ENCODE measurements around the gene ZDHHC17. TPM values are rescaled to one million over a fixed set of nuclear protein-coding genes. Genes with fewer than 3 reads are reported as not detected.

ZDHHC17 gene
- total and polyA plus RNA-seq, 2 of the 13 experiments (the other 11 are each of a cell fraction or from before 2014, with no cell fraction given): 36.7 to 38.5 TPM

- TF ChIP-seq ZNF644 (CRISPR knock-in tag; IDR thresholded peaks at IDR 0.05; ENCODE audit: low read depth): no peak
- no peak for TF ChIP-seq TFDP2 (CRISPR knock-in tag; IDR thresholded peaks at IDR 0.05)
- no peak for TF ChIP-seq MLX (CRISPR knock-in tag; IDR thresholded peaks at IDR 0.05)
- no peak for TF ChIP-seq DMTF1 (CRISPR knock-in tag; IDR thresholded peaks at IDR 0.05)
Measured at GRCh38 chr12:76781321-76781720, 17.4 kb downstream of the ZDHHC17 start (continued).

- no peak for FAIRE-seq
- no peaks in the 10 kb centered on the region for H3K9me3 ChIP-seq (ENCODE audit: low read length)
- H3K4me2 ChIP-seq (ENCODE audit: low read depth, low read length): no peak overlapping the region
- H3K79me2 ChIP-seq (ENCODE audit: insufficient read depth, low read length): peaks cover 62% of the 10 kb centered on the region
- WGBS (ENCODE audit: low lambda C conversion rate): 90% methylated on average over 2 of the region's 2 CpGs
- ATAC-seq: no peak
- TF ChIP-seq CBX1 (IDR thresholded peaks at IDR 0.05; ENCODE audit: low read depth) (no peak), TCF7L2 (IDR thresholded peaks at IDR 0.05; ENCODE audit: low read depth, low read length) (no peak), PRDM10 (CRISPR knock-in tag; IDR thresholded peaks at IDR 0.05; ENCODE audit: low read depth) (no peak), REPIN1 (CRISPR knock-in tag; IDR thresholded peaks at IDR 0.05; ENCODE audit: borderline replicate concordance, low read depth) (no peak), ZNF12 (CRISPR knock-in tag; IDR thresholded peaks at IDR 0.05) (no peak), ARHGAP35 (CRISPR knock-in tag; IDR thresholded peaks at IDR 0.05; ENCODE audit: borderline replicate concordance) (no peak), TBL1XR1 (IDR thresholded peaks at IDR 0.05; ENCODE audit: borderline replicate concordance, low read length, partially characterized antibody) (no peak), MTF1 (CRISPR knock-in tag; IDR thresholded peaks at IDR 0.05) (no peak)
- no peak overlapping the region for H3K27ac ChIP-seq (ENCODE audit: extremely low read length, insufficient read depth, low read length)
- H3K27me3 ChIP-seq (ENCODE audit: control insufficient read depth in 1 of 2, insufficient read depth in 2 of 2, low read length in 2 of 2): no peaks in the 10 kb centered on the region
- BruUV-seq (replicated peaks): no TSS peak
- intact Hi-C loops (cut with micrococcal nuclease; ENCODE audit: unreplicated experiment) (no loop called here), in situ Hi-C loops (cut with HindIII; ENCODE audit: extremely low pct_ligation_motif_present, low pct_unique_long_range_greater_than_20kb) (no loop called here)
- ChIA-PET POLR2A (no interaction called here), CTCF (ENCODE audit: low intra/inter-chr PET ratio, low total read pairs) (no interaction called here)
- peak; percentile 7 for DNase-seq (ENCODE audit: low spot score)
- no peak overlapping the region for H2AFZ ChIP-seq (ENCODE audit: low read length)
- no peaks in the 10 kb centered on the region for H3K36me3 ChIP-seq (replicated peaks in 1 of 2; ENCODE audit: control insufficient read depth in 1 of 2, insufficient read depth in 2 of 2, low read length in 2 of 2)
- H3K4me1 ChIP-seq (ENCODE audit: insufficient read depth, low read length): peaks cover 18% of the 10 kb centered on the region
- no peak overlapping the region for H3K4me3 ChIP-seq (replicated peaks in 1 of 3; ENCODE audit: insufficient read depth in 1 of 3, low read depth in 2 of 3, low read length in 3 of 3)
- peaks cover 5% of the 10 kb centered on the region; the same call in 1 of the 2 replicates for H4K20me1 ChIP-seq (ENCODE audit: insufficient read depth, low read length)
- H3K9ac ChIP-seq (ENCODE audit: insufficient read depth, low read depth, low read length): no peak overlapping the region
Measured at GRCh38 chr12:76782526-76782925, 18.6 kb downstream of the ZDHHC17 start.

All from HepG2 (cell line).